H9 (cell line): ENCODE data around the gene TP53TG5. TPM values are rescaled to one million over a fixed set of nuclear protein-coding genes. Genes with fewer than 3 reads are reported as not detected.

Experiments
- DNase-seq: peaks from one replicate; pipeline ENCODE4 v3.0.0-alpha.2; 2017
- H2AFZ ChIP-seq: one replicate; pipeline ENCODE4 v1.6.1; 2013; ENCODE audit warnings: mild to moderate bottlenecking, low read length, control low read depth, moderate library complexity
- H2AK5ac ChIP-seq: 2 replicates; pipeline ENCODE4 v1.6.1; 2013; ENCODE audit warnings: low read length, control low read depth, mixed read lengths; ENCODE audit not compliant: insufficient read length
- H2BK120ac ChIP-seq: one replicate; pipeline ENCODE4 v1.6.1; 2013; ENCODE audit warnings: low read depth, mild to moderate bottlenecking, low read length, control low read depth, inconsistent platforms; ENCODE audit not compliant: poor library complexity, severe bottlenecking
- H2BK12ac ChIP-seq: 2 replicates; pipeline ENCODE4 v1.6.1; 2013; ENCODE audit warnings: low read length, control low read depth, mixed read lengths, low read depth; ENCODE audit not compliant: insufficient read length
- H2BK15ac ChIP-seq: 2 replicates; pipeline ENCODE4 v1.6.1; 2013; ENCODE audit warnings: low read depth, low read length, control low read depth
- H2BK20ac ChIP-seq: one replicate; pipeline ENCODE4 v1.6.1; 2013; ENCODE audit warnings: low read depth, mild to moderate bottlenecking, low read length, control low read depth, inconsistent platforms; ENCODE audit not compliant: poor library complexity, severe bottlenecking
- H2BK5ac ChIP-seq: 2 replicates; pipeline ENCODE4 v1.6.1; 2013; ENCODE audit warnings: low read length, control low read depth, mixed read lengths; ENCODE audit not compliant: insufficient read length
- H3K14ac ChIP-seq: 2 replicates; pipeline ENCODE4 v1.6.1; 2013; ENCODE audit warnings: low read length, control low read depth; ENCODE audit not compliant: insufficient read depth
- H3K18ac ChIP-seq: 2 replicates; pipeline ENCODE4 v1.6.1; 2013; ENCODE audit warnings: low read depth, mild to moderate bottlenecking, mixed read lengths, low read length, control low read depth; ENCODE audit not compliant: insufficient read length
- H3K23ac ChIP-seq: 2 replicates; pipeline ENCODE4 v1.6.1; 2013; ENCODE audit warnings: low read length, control low read depth, mixed read lengths, low read depth; ENCODE audit not compliant: insufficient read length
- H3K23me2 ChIP-seq: 2 replicates; pipeline ENCODE4 v1.6.1; 2013; ENCODE audit warnings: low read depth, mild to moderate bottlenecking, mixed read lengths, low read length, control low read depth; ENCODE audit not compliant: insufficient read length, poor library complexity, severe bottlenecking
- H3K27ac ChIP-seq: 2 replicates; pipeline ENCODE4 v1.5.1; 2013; ENCODE audit warnings: low read length, control low read depth, mixed read lengths, low read depth; ENCODE audit not compliant: insufficient read length
- H3K27me3 ChIP-seq: 2 replicates; pipeline ENCODE4 v1.6.1; 2013; ENCODE audit warnings: low read length, control low read depth, inconsistent platforms; ENCODE audit not compliant: insufficient read depth
- H3K4ac ChIP-seq: 2 replicates; pipeline ENCODE4 v1.6.1; 2013; ENCODE audit warnings: low read depth, mild to moderate bottlenecking, control low read depth, inconsistent platforms, low read length, moderate library complexity
- H3K4me1 ChIP-seq: 2 replicates; pipeline ENCODE4 v1.6.1; 2013; ENCODE audit warnings: low read length, control low read depth, inconsistent platforms; ENCODE audit not compliant: insufficient read depth
- H3K4me2 ChIP-seq: 2 replicates; pipeline ENCODE4 v1.6.1; 2013; ENCODE audit warnings: low read length, control low read depth, mixed read lengths; ENCODE audit not compliant: insufficient read length, insufficient read depth
- H3K56ac ChIP-seq: 2 replicates; pipeline ENCODE4 v1.6.1; 2013; ENCODE audit warnings: low read depth, mild to moderate bottlenecking, mixed read lengths, low read length, control low read depth; ENCODE audit not compliant: insufficient read length
- H3K79me1 ChIP-seq: 2 replicates; pipeline ENCODE4 v1.6.1; 2013; ENCODE audit warnings: low read depth, mild to moderate bottlenecking, moderate library complexity, low read length, control low read depth, inconsistent platforms; ENCODE audit not compliant: insufficient read depth, poor library complexity, severe bottlenecking
- H3K79me2 ChIP-seq: 2 replicates; pipeline ENCODE4 v1.6.1; 2013; ENCODE audit warnings: low read length, control low read depth, inconsistent platforms; ENCODE audit not compliant: insufficient read depth
- H3K9ac ChIP-seq: 2 replicates; pipeline ENCODE4 v1.6.1; 2013; ENCODE audit warnings: low read length, control low read depth, mixed read lengths; ENCODE audit not compliant: insufficient read length; ENCODE audit errors: extremely low read depth
- H3K9me3 ChIP-seq: one replicate; pipeline ENCODE4 v1.6.1; 2013; ENCODE audit warnings: low read depth, low read length, inconsistent platforms; ENCODE audit not compliant: control insufficient read depth
- H3T11ph ChIP-seq: one replicate; pipeline ENCODE4 v1.6.1; 2013; ENCODE audit warnings: mild to moderate bottlenecking, low read length, control low read depth, inconsistent platforms
- H4K20me1 ChIP-seq: one replicate; pipeline ENCODE4 v1.6.1; 2013; ENCODE audit not compliant: control insufficient read depth, insufficient read length, insufficient read depth
- H4K5ac ChIP-seq: 2 replicates; pipeline ENCODE4 v1.6.1; 2013; ENCODE audit warnings: low read depth, mild to moderate bottlenecking, mixed read lengths, low read length, control low read depth; ENCODE audit not compliant: insufficient read length
- H4K8ac ChIP-seq: replicated peaks from 2 replicates; pipeline ENCODE4 v1.6.1; 2013; ENCODE audit warnings: low read length, control low read depth, mixed read lengths, low read depth; ENCODE audit not compliant: insufficient read length
- H4K91ac ChIP-seq: 2 replicates; pipeline ENCODE4 v1.6.1; 2013; ENCODE audit warnings: low read depth, mild to moderate bottlenecking, moderate library complexity, mixed read lengths, low read length, control low read depth; ENCODE audit not compliant: insufficient read length
- H3K27ac Mint-ChIP-seq, 3 experiments: 2 replicates in 2 of 3; 3 replicates in 1 of 3; pipeline ENCODE4 v1.8.0; 2020 to 2021; ENCODE audit warnings: mixed read lengths in 3 of 3, mild to moderate bottlenecking in 1 of 3, moderate library complexity in 1 of 3
- H3K27me3 Mint-ChIP-seq: 2 replicates; pipeline ENCODE4 v1.8.0; 2021; ENCODE audit warnings: low read depth, mild to moderate bottlenecking, moderate library complexity, mixed read lengths
- H3K36me3 Mint-ChIP-seq, 3 experiments: 2 replicates in 2 of 3; 3 replicates in 1 of 3; pipeline ENCODE4 v1.8.0; 2020 to 2021; ENCODE audit warnings: low read depth in 3 of 3, mixed read lengths in 3 of 3; ENCODE audit not compliant: insufficient read depth in 1 of 3
- H3K4me1 Mint-ChIP-seq, 2 experiments: 2 replicates each; pipeline ENCODE4 v1.8.0; 2020; ENCODE audit warnings: mixed read lengths in 2 of 2
- H3K4me3 Mint-ChIP-seq, 2 experiments: 2 replicates in 1 of 2; 3 replicates in 1 of 2; pipeline ENCODE4 v1.8.0; 2020 to 2021; ENCODE audit warnings: mild to moderate bottlenecking in 2 of 2, mixed read lengths in 2 of 2, moderate library complexity in 1 of 2
- H3K9me3 Mint-ChIP-seq, 2 experiments: 2 replicates in 1 of 2; 3 replicates in 1 of 2; pipeline ENCODE4 v1.8.0; 2020; ENCODE audit warnings: mild to moderate bottlenecking in 2 of 2, mixed read lengths in 2 of 2, moderate library complexity in 1 of 2
- CTCF ChIP-seq: fragments of 200-600 bp; sonication (generic); conservative IDR thresholded peaks from 3 replicates; pipeline ENCODE4 v1.8.0; 2021; ENCODE audit warnings: antibody characterized with exemption, mild to moderate bottlenecking
- WGBS: extraction: QIAGEN DNeasy Blood & Tissue Kit; methylation state at CpG from one replicate; pipeline ENCODE4 v1.1.7; 2013; ENCODE audit warnings: missing lambda C conversion rate, low lambda C conversion rate, mixed read lengths; ENCODE audit not compliant: insufficient read length; ENCODE audit errors: extremely low coverage; 5-methylcytosine and 5-hydroxymethylcytosine counted together
- total RNA-seq: library from RNA; stranded (reverse); gene quantifications from 2 replicates; pipeline ENCODE4 v1.2.1, GENCODE V29; 2021

The TP53TG5 gene
- total RNA-seq, 1 experiment from 2014 or later = not detected

- Histone ChIP-seq H3K23me2 (peaks cover 2% of the 10 kb centered on the region), H4K91ac (no peak overlapping the region), H2BK12ac (no peak overlapping the region), H4K20me1 (no peaks in the 10 kb centered on the region), H3K56ac (no peak overlapping the region), H3K18ac (peak overlapping the region; percentile 42), H2AK5ac (no peak overlapping the region), H2AFZ (peak overlapping the region; percentile 63), H2BK5ac (no peak overlapping the region), H3K4me2 (no peak overlapping the region), H3K4me1 (peaks cover 3% of the 10 kb centered on the region; the same call in 1 of the 2 replicates), H3K27me3 (no peaks in the 10 kb centered on the region), H2BK15ac (no peak overlapping the region), H3K9ac (no peak overlapping the region), H3K14ac (no peak overlapping the region), H3K79me2 (no peaks in the 10 kb centered on the region; the same call in 1 of the 2 replicates), H3K4ac (no peak overlapping the region), H4K5ac (no peak overlapping the region), H2BK120ac (no peak overlapping the region), H3K27ac (no peak overlapping the region), H3K23ac (no peak overlapping the region), H3K79me1 (no peaks in the 10 kb centered on the region), H2BK20ac (no peak overlapping the region), H3K9me3 (no peaks in the 10 kb centered on the region), H4K8ac (no peak overlapping the region), H3T11ph (no peak overlapping the region)
- WGBS = no CpG with 5 or more reads among the region's 10 CpGs
- no peak for TF ChIP-seq CTCF
- DNase-seq = no peak
- H3K4me3 Mint-ChIP-seq = no peak overlapping the region
- peaks cover 39 to 46% of the 10 kb centered on the region in 2 experiments for H3K4me1 Mint-ChIP-seq
- H3K27ac Mint-ChIP-seq = peak overlapping the region in 2 of 3 experiments; percentile 16 to 34; a peak in 1 of 7 replicates
- H3K27me3 Mint-ChIP-seq = no peaks in the 10 kb centered on the region
- H3K36me3 Mint-ChIP-seq = no peaks in the 10 kb centered on the region
- H3K9me3 Mint-ChIP-seq = no peaks in the 10 kb centered on the region
Observed at GRCh38 chr20:45358282-45359068, 19.6 kb downstream of the TP53TG5 start.
